HUDEP-2 (cell line): ENCODE measurements around the gene TSPAN16.

Experiments
- DNase-seq, 76 experiments: peaks; one replicate each; lab custom pipeline; 2025; ENCODE audit not compliant: unreplicated experiment in 76 of 76; lab: John Stamatoyannopoulos, UW

Gene TSPAN16, protein sequence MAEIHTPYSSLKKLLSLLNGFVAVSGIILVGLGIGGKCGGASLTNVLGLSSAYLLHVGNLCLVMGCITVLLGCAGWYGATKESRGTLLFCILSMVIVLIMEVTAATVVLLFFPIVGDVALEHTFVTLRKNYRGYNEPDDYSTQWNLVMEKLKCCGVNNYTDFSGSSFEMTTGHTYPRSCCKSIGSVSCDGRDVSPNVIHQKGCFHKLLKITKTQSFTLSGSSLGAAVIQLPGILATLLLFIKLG

DNA sequence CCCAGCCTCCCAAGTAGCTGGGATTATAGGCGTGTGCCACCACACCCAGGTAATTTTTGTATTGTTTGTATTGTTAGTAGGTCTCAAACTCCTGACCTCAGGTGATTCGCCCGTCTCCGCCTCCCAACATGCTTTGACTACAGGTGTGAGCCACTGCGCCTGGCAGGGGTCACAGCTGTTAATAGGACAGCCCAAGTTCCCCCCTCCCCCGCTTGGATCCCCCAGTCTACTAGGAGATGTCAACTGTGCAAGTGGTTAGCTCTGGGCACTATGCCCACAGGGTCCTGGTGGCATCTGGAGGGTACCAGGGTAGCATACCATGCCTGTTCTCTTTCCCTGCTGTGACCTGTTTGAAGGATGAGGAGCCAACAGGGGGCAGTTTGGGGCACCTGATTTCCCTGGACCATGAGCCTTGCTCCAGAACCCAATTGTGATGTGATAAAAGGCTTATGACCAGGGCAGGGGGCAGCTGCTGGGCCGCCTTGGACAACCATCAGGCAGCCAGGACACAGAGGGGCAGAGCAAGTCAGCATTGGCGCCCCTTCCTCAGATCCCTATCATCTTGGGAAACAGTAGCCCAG lies at the start of gene TSPAN16:
Gene TSPAN16, plus strand, starts transcription at position 496 of the 581 bp plus-strand sequence. CDS start 138 bp downstream, outside the sequence.
- no peak for DNase-seq

DNA sequence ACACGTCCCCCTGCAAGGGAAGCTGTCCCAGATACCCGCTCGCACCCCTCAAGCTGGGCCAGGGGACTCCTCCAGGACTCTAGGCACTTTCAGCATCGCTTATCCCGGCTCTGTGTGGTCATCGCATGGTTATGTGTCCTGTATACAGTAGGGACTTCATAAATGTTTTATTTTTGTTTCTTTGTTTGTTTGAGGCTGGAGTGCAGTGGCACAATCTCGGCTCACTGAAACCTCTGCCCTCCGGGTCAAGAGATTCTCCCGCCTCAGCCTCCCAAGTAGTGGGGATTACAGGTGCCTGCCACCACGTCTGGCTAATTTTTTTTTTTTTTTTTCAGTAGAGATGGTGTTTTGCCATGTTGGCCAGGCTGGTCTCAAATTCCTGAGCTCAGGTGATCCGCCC lies 49.0 kb upstream of the TSPAN16 start:
- no peak for DNase-seq

DNA sequence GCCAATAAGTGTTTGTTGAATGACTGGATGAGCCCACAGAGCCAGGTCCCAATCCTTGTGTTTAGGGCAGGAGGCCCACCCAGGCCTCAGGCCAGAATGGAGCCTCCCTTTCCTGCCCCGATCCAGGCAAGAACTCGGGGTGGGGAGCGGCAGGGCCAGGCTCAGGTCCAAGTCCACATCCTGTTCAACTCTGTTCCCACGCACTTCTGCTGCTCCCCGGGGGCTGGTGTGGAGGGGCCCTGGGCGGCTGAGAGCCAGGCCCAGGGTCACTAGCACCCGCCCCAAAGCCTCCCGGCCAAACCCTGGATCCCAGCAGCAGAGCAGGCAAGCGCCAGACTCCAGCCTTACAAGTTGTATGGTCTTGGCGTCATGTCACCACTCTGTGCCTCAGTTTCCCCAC lies 48.6 kb upstream of the TSPAN16 start:
- DNase-seq = no peak

DNA sequence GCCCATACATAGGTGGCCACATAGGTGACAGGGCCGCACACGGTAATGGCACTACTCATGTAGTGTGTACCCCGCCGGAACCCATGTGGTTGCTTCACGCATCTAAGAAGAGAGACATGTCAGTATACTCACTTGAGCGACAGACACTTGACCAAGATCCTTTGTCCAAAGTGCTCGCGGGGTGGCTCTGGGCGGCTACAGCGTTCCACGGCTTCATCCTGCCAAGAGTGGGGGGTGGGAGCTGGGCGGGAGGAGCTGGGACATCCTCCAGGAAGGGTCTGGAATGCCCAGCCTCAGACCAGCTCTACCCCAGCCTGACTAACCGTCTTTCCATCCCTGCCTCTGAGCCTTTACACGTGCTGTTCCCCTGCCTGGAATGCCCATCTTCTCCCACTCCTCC lies 48.0 kb upstream of the TSPAN16 start:
- DNase-seq = no peak

GRCh38 chr19:11248852-11249251 lies 47.1 kb upstream of the TSPAN16 start:
- DNase-seq = no peak

DNA sequence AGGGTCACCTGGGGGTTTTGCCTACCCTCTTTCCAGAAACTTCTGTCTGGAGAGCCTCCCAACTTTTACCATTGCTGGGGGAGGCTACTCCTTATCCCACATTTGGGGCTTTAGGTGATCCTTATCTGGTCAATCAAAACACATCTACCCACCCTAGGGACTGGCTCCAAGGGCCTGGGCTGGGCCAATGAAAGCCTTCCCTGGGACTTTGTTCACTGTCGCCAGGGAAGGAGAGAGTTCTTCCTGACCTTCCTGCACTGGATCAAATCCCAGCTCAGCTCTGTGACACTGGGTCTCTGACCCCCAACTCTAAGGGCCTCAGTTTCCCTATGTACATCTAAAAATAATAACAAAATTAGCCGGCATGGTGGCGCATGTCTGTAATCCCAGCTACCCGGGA lies 44.7 kb upstream of the TSPAN16 start:
- DNase-seq = no peak

GRCh38 chr19:11251650-11252314 lies 44.2 kb upstream of the TSPAN16 start:
- no peak for DNase-seq

- DNase-seq = no peak
Measured at GRCh38 chr19:11252665-11253355, 43.1 kb upstream of the TSPAN16 start.

- no peak for DNase-seq
Measured at GRCh38 chr19:11254666-11255065, 41.3 kb upstream of the TSPAN16 start.

- no peak for DNase-seq
Measured at GRCh38 chr19:11256189-11256588, 39.8 kb upstream of the TSPAN16 start.

GRCh38 chr19:11257846-11258380 lies 38.0 kb upstream of the TSPAN16 start:
- DNase-seq = no peak

- no peak for DNase-seq
Measured at GRCh38 chr19:11260996-11261395, 35.0 kb upstream of the TSPAN16 start.

- no peak for DNase-seq
Measured at GRCh38 chr19:11261431-11261970, 34.5 kb upstream of the TSPAN16 start.

DNA sequence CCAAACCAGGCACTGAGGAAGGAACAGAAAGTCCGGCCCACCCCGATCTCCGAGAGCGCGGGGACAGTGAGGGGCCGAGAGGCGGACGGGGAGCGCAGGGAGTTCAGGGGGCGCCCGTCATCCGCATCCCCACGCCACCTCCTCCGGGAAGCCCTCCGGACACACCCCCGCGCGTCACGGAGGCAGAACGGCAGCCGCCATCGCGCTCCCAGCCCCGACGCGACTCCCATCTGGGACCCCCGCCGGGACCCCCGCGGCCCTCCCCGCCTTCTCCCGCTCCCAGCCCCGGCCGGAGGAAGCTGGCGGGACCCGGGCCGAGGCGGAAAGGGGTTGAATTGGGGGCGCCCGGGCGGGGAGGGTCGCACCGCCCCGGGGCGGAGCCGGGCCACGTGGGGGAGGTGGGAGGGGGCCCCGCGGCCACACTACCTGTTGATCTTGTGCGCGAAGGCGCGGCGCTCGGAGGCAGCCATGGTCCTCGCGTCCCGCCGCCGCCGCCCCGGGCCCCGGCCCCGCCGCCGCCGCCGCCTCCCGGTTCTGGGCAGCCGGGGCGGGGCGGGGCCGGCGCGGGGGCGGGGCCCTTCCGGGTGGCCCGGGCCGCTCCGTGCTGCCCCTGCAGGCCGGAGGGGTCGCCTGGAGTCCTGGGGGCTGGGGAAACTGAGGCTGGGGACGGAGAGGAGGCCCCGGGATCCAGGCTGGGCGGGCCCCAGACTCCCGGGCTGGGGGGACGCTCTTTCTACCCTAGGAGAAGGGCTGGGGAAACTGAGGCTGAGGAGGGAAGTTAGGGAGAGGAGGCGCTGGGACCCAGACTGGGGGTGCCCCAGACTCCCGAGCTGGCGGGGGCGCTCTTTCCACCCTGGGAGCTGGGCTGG lies 33.8 kb upstream of the TSPAN16 start, which contains the start of gene DOCK6:
Gene DOCK6, minus strand, starts transcription at position 554 of the 869 bp plus-strand sequence. Its CDS starts 84 bp downstream, at position 470.
- DNase-seq = peak in 7 of 76 experiments; percentile 12 to 34 (median 22)

DNA sequence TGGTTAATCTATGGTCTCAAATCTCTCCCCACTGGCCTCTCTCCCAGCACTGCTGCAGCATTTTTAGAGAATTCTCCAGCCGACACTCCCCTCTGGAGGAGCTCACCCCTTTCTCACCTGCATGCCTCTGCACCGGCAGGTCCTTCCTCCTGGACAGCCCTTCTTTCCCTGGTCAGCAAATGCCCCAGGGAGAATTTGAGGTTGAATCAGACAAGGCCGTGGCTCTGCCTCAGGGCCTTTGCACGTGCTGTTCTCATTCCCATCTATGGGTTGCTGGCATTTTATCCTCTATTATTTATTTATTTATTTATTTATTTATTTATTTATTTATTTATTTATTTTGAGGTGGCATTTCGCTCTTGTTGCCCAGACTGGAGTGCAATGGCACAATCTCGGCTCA lies 32.2 kb upstream of the TSPAN16 start:
- no peak for DNase-seq

DNA sequence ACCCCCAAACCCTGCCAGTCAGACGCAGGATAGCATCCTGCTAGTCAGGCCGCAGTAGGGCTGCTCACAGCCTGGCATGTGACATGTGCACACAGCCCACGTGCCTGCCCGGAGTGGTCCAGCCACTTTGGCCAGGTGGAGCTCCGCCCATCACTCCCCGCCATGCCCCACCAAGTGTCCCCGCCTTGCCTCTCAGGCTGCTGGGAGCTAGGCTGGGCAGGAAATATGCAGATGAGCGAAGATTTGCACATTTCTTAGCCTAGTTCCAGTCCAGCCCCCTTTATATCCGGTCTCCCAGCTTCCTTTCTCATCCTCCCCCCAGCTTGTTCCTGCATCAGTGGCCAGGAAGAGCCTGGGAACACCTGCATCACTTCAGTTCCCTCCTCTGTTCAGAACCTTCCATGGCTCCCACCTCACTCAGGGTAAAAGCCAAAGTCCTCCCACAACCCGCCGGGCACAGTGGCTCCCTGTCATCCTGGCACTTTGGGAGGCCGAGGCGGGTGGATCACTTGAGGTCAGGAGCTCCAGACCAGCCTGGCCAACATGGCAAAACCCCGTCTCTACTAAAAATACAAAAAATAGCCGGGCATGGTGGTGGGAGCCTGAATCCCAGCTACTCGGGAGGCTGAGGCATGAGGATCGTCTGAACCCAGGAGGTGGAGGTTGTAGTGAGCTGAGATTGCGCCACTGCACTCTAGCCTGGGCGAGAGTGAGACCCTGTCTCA lies 31.3 kb upstream of the TSPAN16 start:
- no peak for DNase-seq

DNA sequence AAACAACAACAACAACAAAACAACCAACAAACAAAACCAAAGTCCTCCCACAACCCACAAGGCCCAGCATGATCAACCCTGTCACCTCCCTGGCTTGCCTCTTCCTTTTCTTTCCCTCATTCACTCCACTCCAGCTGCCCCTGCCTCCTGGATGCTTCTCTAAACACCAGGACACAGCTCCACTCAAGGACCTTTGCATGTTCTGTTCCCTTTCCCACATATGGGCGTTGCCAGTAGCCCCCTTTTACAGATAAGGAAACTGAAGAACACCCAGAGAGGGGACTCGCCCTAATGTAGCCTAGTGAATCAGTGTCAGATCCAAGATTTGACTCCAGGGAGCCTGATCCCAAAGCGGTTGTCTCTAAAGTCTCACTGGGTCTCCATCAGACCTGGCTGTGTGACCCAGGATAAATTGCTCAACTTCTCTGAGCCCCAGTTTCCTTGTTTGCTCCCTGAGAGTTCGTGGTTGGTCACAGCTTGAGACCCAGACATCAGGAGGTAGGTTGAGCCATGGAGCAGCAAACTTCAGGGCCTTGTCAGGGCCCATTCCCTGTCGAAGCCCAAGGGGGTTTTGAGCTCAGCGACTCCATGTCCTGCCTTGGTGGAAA lies 30.7 kb upstream of the TSPAN16 start:
- DNase-seq = no peak

- peak in 36 of 76 experiments; percentile 6 to 64 (median 30) for DNase-seq
Measured at GRCh38 chr19:11265785-11266236, 30.1 kb upstream of the TSPAN16 start.
